HepG2 (cell line): ENCODE measurements around the gene ITGAV. TPM values are rescaled to one million over a fixed set of nuclear protein-coding genes. Genes with fewer than 3 reads are reported as not detected.

ENCODE experiments used
- HDAC6 ChIP-seq: fragments of 200-600 bp; sonication (generic); IDR thresholded peaks from 2 replicates; pipeline ENCODE4 v1.7.0; 2017; ENCODE audit warnings: mild to moderate bottlenecking, antibody characterized with exemption, low read length, low read depth
- MED13 ChIP-seq: sonication (generic); formaldehyde crosslinking; IDR thresholded peaks from 2 replicates; pipeline ENCODE4 v1.5.0; 2020; ENCODE audit warnings: missing genetic modification reagents
- NR2F2 ChIP-seq: IDR thresholded peaks from 2 replicates; pipeline ENCODE4 v1.6.1; 2012; ENCODE audit warnings: low read depth, inconsistent platforms, borderline replicate concordance
- RAD51 ChIP-seq: fragments of 450-650 bp; IDR thresholded peaks from 2 replicates; pipeline ENCODE4 v1.6.1; 2016; ENCODE audit warnings: borderline replicate concordance
- RBFOX2 ChIP-seq: fragments of 200-400 bp; formaldehyde crosslinking; IDR thresholded peaks from 2 replicates; pipeline ENCODE4 v1.6.1; 2017; ENCODE audit warnings: low read depth, mild to moderate bottlenecking, low read length
- U2AF2 ChIP-seq: fragments of 200-400 bp; formaldehyde crosslinking; IDR thresholded peaks from 2 replicates; pipeline ENCODE4 v1.6.1; 2017; ENCODE audit warnings: low read depth, mild to moderate bottlenecking, low read length
- ZNF782 ChIP-seq: sonication (generic); formaldehyde crosslinking; IDR thresholded peaks from 2 replicates; pipeline ENCODE4 v1.4.0; 2020; ENCODE audit warnings: missing genetic modification reagents, mild to moderate bottlenecking, borderline replicate concordance
- polyA plus RNA-seq, 8 experiments: library from polyadenylated mRNA; depleted of rRNA in 3 of 8; stranded (reverse) in 7 of 8; unstranded in 1 of 8; fragments of >200 nt; fragmentation: Illumina TruSeq in 4 of 8; extraction: Trizol in 4 of 8; gene quantifications; 2 replicates each; pipeline versions ENCODE4 v1.2.1 to v1.2.3, GENCODE V29; 2011 to 2016; ENCODE audit warnings: low read depth in 4 of 8, missing spikeins in 1 of 8, mixed read lengths in 1 of 8; ENCODE audit not compliant: insufficient read depth in 1 of 8
- total RNA-seq, 5 experiments: library from RNA; depleted of rRNA; stranded (reverse); fragments of >200 nt; fragmentation: Illumina TruSeq; extraction: Trizol; gene quantifications; 2 replicates each; pipeline ENCODE4 v1.2.3, GENCODE V29; 2016; ENCODE audit warnings: low read depth in 1 of 5
- TF ChIP-seq, protein P1 (sequence below), 2 experiments: fragments of 450-650 bp in 1 of 2; sonication (generic) in 1 of 2; formaldehyde crosslinking in 1 of 2; IDR thresholded peaks; 2 replicates each; pipeline versions ENCODE4 v1.6.1 to v1.8.0; 2016 to 2022; ENCODE audit warnings: antibody characterized with exemption in 1 of 2, mild to moderate bottlenecking in 1 of 2, missing genetic modification reagents in 1 of 2
- TF ChIP-seq, protein P2 (sequence below): IDR thresholded peaks from 2 replicates; pipeline ENCODE4 v1.6.1; 2012; ENCODE audit warnings: low read length, improper control_type of control experiment

ITGAV gene
- total and polyA plus RNA-seq, 2 of the 13 experiments (the other 11 are each of a cell fraction or from before 2014, with no cell fraction given): 59.1 to 60.4 TPM

DNA sequence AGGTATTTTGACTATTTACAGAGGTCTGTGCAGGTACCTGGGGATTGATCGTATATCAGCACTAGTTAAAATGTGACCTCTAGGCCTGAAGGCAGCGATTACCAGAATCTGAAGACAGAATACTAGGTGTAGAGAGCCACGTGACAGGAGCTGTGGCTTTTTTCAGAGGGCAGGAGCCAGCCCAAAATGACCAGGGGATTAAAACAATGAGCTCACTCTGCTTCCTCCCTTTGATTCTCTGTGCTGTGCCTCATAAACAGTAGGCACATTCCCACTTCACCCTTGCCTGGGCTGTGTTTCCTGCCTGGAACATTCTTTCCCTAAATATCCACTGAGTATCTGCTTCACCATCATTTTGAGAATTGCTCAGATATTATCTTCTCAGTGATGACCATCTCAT lies 15.2 kb downstream of the ITGAV start (continued):
- TF ChIP-seq, protein P1, sequence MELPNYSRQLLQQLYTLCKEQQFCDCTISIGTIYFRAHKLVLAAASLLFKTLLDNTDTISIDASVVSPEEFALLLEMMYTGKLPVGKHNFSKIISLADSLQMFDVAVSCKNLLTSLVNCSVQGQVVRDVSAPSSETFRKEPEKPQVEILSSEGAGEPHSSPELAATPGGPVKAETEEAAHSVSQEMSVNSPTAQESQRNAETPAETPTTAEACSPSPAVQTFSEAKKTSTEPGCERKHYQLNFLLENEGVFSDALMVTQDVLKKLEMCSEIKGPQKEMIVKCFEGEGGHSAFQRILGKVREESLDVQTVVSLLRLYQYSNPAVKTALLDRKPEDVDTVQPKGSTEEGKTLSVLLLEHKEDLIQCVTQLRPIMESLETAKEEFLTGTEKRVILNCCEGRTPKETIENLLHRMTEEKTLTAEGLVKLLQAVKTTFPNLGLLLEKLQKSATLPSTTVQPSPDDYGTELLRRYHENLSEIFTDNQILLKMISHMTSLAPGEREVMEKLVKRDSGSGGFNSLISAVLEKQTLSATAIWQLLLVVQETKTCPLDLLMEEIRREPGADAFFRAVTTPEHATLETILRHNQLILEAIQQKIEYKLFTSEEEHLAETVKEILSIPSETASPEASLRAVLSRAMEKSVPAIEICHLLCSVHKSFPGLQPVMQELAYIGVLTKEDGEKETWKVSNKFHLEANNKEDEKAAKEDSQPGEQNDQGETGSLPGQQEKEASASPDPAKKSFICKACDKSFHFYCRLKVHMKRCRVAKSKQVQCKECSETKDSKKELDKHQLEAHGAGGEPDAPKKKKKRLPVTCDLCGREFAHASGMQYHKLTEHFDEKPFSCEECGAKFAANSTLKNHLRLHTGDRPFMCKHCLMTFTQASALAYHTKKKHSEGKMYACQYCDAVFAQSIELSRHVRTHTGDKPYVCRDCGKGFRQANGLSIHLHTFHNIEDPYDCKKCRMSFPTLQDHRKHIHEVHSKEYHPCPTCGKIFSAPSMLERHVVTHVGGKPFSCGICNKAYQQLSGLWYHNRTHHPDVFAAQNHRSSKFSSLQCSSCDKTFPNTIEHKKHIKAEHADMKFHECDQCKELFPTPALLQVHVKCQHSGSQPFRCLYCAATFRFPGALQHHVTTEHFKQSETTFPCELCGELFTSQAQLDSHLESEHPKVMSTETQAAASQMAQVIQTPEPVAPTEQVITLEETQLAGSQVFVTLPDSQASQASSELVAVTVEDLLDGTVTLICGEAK (IDR thresholded peaks at IDR 0.05): no peak
- TF ChIP-seq, protein P1 (CRISPR knock-in tag; IDR thresholded peaks at IDR 0.05): no peak
- TF ChIP-seq NR2F2 (no peak), ZNF782 (CRISPR knock-in tag) (no peak), RBFOX2 (no peak), RAD51 (no peak), MED13 (CRISPR knock-in tag) (no peak), U2AF2 (no peak), HDAC6 (no peak)
- TF ChIP-seq, protein P2, sequence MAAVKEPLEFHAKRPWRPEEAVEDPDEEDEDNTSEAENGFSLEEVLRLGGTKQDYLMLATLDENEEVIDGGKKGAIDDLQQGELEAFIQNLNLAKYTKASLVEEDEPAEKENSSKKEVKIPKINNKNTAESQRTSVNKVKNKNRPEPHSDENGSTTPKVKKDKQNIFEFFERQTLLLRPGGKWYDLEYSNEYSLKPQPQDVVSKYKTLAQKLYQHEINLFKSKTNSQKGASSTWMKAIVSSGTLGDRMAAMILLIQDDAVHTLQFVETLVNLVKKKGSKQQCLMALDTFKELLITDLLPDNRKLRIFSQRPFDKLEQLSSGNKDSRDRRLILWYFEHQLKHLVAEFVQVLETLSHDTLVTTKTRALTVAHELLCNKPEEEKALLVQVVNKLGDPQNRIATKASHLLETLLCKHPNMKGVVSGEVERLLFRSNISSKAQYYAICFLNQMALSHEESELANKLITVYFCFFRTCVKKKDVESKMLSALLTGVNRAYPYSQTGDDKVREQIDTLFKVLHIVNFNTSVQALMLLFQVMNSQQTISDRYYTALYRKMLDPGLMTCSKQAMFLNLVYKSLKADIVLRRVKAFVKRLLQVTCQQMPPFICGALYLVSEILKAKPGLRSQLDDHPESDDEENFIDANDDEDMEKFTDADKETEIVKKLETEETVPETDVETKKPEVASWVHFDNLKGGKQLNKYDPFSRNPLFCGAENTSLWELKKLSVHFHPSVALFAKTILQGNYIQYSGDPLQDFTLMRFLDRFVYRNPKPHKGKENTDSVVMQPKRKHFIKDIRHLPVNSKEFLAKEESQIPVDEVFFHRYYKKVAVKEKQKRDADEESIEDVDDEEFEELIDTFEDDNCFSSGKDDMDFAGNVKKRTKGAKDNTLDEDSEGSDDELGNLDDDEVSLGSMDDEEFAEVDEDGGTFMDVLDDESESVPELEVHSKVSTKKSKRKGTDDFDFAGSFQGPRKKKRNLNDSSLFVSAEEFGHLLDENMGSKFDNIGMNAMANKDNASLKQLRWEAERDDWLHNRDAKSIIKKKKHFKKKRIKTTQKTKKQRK: no peak
